Measurements from ENCODE around the gene GLIS1. TPM values are rescaled to one million over a fixed set of nuclear protein-coding genes. Genes with fewer than 3 reads are reported as not detected.

The GLIS1 gene
- total RNA-seq, 1 experiment from 2014 or later: 0.39 TPM

DNA sequence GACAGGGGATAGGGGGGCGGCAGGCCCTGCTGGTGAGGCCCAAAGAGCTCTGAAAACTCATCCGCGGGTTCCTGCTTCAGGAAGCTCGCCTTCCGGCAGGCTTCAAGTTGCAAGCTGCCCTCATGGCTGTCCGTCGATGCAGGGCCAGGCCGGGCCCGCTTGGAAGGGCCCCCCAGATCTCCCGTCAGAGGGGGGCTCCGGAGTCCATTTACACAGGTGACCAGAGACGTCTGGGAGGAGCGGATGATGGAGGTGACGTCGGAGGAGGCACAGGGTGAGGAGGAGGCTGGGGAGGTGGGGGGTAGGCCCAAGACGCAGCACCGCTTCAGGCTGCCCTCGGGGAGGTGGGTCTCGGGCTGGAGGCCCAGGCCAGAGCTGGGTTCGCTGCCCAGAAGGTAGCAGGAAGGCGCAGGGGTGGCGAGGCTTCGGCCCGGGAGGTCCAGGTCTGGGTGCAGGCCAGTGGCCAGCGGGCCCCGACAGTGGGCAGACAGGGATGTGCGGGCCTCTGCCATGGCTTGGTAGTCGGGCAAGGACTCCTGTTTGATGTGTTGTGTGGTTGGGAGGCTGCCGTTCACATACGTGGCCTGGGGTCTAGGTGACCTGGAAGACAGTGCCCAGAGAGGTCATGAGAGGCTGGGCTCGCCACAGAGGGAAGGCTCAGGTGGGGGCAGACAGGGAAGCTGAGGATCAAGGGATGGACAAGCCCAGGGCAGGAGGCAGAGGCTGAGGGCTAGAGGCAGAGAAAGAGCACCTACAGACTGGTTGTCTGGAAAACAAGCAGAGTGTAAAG, 144.4 kb downstream of the GLIS1 start:
- Histone ChIP-seq H4K20me1 (ENCODE audit: insufficient read depth) (no peaks in the 10 kb centered on the region), H2AFZ (ENCODE audit: low read depth, low read length, poor library complexity, severe bottlenecking) (no peak overlapping the region), H3K4me3 (replicated peaks in 1 of 2; ENCODE audit: low read depth in 1 of 2, low read length in 2 of 2) (no peak overlapping the region), H3K27ac (ENCODE audit: low read depth, low read length) (no peak overlapping the region), H3K9me3 (ENCODE audit: control insufficient read depth in 1 of 2, insufficient read depth in 1 of 2, low read depth in 1 of 2, low read length in 2 of 2) (no peaks in the 10 kb centered on the region), H3K9me2 (ENCODE audit: insufficient read depth) (no peaks in the 10 kb centered on the region), H3K79me2 (ENCODE audit: insufficient read depth, low read length) (no peaks in the 10 kb centered on the region), H3K4me1 (ENCODE audit: control insufficient read depth in 1 of 2, insufficient read depth in 2 of 2, low read length in 2 of 2) (peaks cover 0 to 3% of the 10 kb centered on the region in 2 experiments; a peak in 1 of 4 replicates), H3K27me3 (ENCODE audit: insufficient read depth, low read length) (no peaks in the 10 kb centered on the region), H3K36me3 (ENCODE audit: control insufficient read depth in 1 of 2, insufficient read depth in 2 of 2, low read length in 2 of 2) (no peaks in the 10 kb centered on the region), H3K9ac (ENCODE audit: low read length) (no peak overlapping the region), H3K4me2 (ENCODE audit: low read length) (no peak overlapping the region)
- ATAC-seq (no peak), DNase-seq (ENCODE audit: low read depth, low spot score) (no peak)
- RAD21 ChIA-PET (ENCODE audit: low non-redundant PET in 1 of 2, low total read pairs in 2 of 2, uncharacterized antibody in 2 of 2, unreplicated experiment in 2 of 2): no interaction called here
- intact Hi-C loops (cut with micrococcal nuclease): no loop called here
- BruUV-seq (replicated peaks): no TSS peak
- POLR2A ChIA-PET: no interaction called here
- CTCF ChIA-PET: no interaction called here
- TF ChIP-seq YY1 (IDR thresholded peaks at IDR 0.05; ENCODE audit: extremely low read depth, insufficient replicate concordance, low read depth, low read length) (no peak), SP1 (IDR thresholded peaks at IDR 0.05; ENCODE audit: low read depth) (no peak), ZNF274 (IDR thresholded peaks at IDR 0.05; ENCODE audit: low read depth, low read length) (no peak), EZH2phosphoT487 (IDR thresholded peaks at IDR 0.05; ENCODE audit: borderline replicate concordance) (no peak), REST (IDR thresholded peaks at IDR 0.05; ENCODE audit: low read depth) (no peak), SIN3A (IDR thresholded peaks at IDR 0.05; ENCODE audit: low read depth) (no peak), ZBTB33 (IDR thresholded peaks at IDR 0.05; ENCODE audit: extremely low read depth, insufficient replicate concordance, low read length) (no peak), FOSL1 (IDR thresholded peaks at IDR 0.05; ENCODE audit: low read depth) (no peak), POLR2A (IDR thresholded peaks at IDR 0.05; ENCODE audit: borderline replicate concordance, extremely low read depth, insufficient read depth, insufficient read length) (no peak)
- TF ChIP-seq, protein P1, sequence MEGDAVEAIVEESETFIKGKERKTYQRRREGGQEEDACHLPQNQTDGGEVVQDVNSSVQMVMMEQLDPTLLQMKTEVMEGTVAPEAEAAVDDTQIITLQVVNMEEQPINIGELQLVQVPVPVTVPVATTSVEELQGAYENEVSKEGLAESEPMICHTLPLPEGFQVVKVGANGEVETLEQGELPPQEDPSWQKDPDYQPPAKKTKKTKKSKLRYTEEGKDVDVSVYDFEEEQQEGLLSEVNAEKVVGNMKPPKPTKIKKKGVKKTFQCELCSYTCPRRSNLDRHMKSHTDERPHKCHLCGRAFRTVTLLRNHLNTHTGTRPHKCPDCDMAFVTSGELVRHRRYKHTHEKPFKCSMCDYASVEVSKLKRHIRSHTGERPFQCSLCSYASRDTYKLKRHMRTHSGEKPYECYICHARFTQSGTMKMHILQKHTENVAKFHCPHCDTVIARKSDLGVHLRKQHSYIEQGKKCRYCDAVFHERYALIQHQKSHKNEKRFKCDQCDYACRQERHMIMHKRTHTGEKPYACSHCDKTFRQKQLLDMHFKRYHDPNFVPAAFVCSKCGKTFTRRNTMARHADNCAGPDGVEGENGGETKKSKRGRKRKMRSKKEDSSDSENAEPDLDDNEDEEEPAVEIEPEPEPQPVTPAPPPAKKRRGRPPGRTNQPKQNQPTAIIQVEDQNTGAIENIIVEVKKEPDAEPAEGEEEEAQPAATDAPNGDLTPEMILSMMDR (IDR thresholded peaks at IDR 0.05 in 2 of 3, conservative IDR thresholded peaks at IDR 0.05 in 1 of 3; ENCODE audit: borderline replicate concordance in 1 of 3, insufficient read depth in 1 of 3, low read depth in 2 of 3, low read length in 2 of 3): no peak
